Forelimb muscle (tissue), 1 donor: ENCODE data around the gene ZNF594. TPM values are rescaled to one million over a fixed set of nuclear protein-coding genes. Genes with fewer than 3 reads are reported as not detected.
"Not testable (repeated sequence)": the region's sequence is repeated elsewhere in the genome, so short reads cannot be mapped to it uniquely, and the experiment has no call there.

Experiments
- DNase-seq: peaks from one replicate; pipeline ENCODE4 v3.0.0-alpha.2; 2013; ENCODE audit warnings: low read depth
- polyA plus RNA-seq: library from polyadenylated mRNA; unstranded; fragments of 120-200 nt; gene quantifications from one replicate; pipeline ENCODE4 v1.2.1, GENCODE V29; 2013; ENCODE audit not compliant: insufficient read length

Gene ZNF594
- polyA plus RNA-seq, 1 donor = 11.2 TPM

DNA sequence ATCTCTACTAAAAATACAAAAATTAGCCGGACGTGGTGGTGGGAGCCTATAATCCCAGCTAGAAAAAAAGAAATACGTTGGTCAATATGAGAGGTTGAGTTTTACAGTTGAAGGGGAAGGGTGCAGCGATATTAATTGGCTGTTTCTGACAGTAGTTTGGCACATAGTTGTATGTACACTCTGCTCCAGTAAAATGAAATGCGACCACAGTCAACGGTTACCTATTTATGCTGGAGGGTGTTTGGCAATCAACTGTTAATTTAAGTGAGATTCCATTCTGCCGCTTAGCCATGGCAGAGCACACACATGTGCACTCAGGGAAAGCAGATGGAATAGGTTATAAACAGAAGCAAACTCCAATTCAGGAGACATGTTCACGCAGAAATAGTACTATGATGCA, 9.3 kb upstream of the ZNF594 start:
- no peak for DNase-seq

DNA sequence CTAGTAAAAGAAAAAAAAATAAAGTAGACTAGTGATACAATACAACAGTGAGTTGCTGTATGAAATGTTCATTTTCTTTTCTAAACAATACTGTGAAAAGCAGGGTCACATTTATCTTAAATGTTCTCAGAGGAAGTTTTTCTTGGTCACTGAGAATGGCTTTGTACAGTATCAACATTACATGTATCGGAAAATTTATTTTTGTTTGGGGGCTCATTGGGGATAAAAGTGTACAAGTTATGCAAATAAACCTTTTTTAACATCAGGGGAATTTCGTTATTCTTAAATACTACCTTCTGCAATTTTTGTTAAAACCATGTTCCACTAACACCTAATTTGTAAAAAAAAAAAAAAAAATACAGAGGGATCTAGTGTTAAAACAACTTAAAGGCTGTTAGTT, 8.7 kb upstream of the ZNF594 start:
- DNase-seq = no peak

DNA sequence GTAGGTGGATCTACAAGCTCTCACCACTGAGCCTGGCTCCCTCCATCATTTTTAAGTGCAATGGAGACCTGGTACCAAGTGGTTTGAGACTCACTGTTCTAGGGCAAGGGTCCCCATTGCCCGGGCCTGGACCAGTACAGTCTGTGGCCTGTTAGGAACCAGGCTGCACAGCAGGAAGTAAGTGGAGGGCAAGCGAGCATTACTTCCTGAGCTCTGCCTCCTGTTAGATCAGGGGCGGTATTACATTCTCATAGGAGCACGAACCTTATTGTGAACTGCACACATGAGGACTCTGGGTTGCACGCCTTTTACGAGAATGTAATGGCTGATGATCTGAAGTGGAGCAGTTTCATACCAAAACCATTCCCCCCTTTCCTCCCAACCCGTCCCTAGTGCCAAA, 6.8 kb upstream of the ZNF594 start:
- DNase-seq = no peak

- DNase-seq = no peak
Observed at GRCh38 chr17:5194346-5194745, 2.7 kb upstream of the ZNF594 start.

DNA sequence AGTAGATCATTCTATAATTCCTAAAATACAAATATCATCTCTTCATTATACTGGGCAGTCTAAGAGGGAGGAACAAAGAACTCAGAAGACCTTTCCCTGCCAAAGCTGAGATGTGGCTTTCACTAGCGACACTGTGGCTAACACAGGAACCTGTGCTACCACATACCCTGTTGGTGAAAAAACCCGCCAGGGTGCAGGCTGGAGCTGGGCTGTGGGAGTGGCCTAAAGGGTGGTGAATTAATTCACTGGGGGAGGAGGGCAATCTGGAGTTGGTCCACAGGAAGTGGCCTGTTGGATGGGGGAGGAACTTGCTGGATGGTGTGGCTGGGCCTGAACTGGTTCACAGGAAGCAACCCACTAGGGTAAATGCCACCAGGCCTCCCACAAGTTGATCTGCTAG, 7.4 kb downstream of the ZNF594 start:
- no peak for DNase-seq

DNA sequence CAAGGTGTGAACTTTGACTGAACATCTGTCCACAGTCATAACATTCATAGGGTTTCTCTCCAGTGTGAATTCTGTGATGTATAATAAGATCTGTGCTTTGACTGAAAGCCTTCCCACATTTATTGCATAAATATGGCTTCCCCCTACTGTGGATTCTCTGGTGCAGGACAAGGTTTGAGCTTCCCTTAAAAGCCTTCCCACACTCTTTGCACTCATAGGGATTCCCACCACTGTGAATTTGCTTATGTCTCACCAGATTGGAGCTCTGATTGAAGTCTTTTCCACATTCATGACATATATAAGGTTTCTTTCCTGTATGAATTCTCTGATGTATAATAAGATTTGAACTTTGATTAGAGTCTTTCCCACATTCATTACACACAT, 8.3 kb downstream of the ZNF594 start:
- DNase-seq = no peak

DNA sequence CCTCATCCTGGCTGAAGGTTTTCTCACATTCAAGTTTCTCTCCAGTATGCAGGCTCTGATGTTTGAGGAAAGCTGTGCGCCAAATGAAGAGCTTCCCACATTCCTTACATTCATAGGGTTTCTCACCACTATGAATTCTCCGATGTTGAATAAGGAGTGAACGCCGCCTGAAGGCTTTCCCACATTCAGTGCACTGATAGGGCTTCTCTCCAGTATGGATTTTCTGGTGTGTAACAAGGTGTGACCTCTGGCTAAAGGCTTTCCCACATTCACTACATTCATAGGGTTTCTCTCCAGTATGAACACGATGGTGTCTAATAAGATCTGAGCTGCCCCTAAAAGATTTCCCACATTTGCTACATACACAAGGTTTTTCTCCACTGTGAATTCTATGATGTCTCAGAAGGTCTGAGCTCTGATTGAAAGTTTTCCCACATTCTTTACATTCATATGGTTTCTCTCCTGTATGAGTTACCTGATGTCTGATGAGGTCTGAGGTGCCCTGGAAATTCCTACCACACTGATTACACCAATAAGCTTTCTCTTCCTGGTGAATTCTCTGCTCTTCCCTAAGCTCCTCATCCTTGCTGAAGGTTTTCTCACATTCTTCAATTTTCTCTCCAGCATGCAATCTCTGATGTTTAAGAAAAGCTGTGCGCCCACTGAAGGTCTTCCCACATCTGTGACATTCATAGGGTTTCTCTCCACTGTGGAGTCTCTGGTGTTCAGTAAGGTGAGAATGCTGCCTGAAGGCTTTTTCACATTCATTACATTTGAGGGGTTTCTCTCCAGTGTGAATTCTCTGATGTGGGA, 8.9 kb downstream of the ZNF594 start:
- no peak for DNase-seq

DNA sequence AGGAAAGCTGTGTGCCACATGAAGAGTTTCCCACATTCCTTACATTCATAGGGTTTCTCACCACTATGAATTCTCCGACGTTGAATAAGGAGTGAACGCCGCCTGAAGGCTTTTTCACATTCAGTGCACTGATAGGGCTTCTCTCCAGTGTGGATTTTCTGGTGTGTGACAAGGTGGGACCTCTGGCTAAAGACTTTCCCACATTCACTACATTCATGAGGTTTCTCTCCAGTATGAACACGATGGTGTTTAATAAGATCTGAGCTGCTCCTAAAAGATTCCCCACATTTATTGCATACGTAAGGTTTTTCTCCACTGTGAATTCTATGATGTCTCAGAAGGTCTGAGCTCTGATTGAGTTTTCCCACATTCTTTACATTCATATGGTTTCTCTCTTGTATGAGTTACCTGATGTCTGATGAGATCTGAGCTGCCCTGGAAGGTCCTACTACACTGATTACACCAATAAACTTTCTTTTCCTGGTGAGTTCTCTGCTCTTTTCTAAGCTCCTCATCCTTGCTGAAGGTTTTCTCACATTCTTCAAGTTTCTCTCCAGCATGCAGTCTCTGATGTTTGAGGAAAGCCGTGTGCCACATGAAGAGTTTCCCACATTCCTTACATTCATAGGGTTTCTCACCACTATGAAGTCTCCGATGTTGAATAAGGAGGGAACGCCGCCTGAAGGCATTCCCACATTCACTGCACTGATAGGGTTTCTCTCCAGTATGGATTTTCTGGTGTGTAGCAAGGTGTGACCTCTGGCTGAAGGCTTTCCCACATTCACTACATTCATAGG, 10.0 kb downstream of the ZNF594 start:
- DNase-seq = no peak

- no peak for DNase-seq
Observed at GRCh38 chr17:5179003-5179402, 12.7 kb downstream of the ZNF594 start.

DNA sequence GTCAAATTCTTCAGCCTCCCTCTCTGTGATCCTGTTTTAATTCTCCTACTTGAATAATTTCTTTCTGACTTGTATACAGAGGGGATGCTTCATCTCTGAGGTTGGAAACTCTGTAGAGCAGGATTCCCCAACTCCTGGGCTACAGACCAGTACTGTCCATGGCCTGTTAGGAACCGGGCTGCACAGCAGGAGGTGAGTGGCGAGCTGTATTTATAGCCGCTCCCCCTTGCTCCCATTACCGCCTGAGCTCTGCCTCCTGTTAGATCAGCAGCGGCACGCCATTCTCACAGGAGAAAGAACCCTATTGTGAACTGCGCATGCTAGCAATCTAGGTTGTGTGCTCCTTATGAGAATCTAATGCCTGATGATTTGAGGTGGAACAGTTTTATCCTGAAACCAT, 16.6 kb downstream of the ZNF594 start:
- not testable (repeated sequence) for DNase-seq

DNA sequence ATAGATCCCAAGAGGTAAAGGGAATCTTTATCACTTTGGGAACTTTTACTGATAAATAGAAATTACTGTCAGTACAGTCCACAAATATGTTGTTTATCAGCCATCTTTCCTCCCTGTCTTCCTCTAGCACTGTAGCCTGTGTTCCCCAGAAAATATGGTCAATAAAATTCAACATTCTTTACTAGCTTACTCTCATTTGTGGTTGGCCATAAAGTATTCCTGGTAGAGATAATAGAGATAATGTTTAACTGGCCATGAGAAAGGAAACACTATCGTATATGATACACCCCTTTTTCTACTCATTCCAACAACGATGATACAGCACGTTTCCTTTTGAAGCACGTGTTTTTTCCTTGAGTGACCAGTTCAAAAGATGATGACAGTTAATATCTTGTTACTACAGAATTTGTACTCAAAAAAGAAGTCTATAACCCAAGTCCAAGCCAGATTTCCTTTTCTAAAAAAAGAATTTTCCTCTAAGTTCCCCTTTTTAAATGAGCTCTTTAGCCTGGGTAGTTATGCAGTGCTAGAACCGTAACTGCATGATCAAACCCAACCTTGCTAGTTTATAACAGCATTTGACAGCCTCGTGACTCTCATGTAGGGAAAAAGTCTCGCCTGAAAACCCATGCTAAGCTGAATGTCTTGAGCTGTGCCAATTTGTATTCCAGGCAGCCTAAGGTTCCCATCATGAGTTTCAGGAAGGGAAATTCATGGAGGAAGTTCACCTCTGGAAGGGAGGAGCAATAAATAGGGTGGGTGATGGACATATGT, 25.7 kb downstream of the ZNF594 start:
- DNase-seq = not testable (repeated sequence)

DNA sequence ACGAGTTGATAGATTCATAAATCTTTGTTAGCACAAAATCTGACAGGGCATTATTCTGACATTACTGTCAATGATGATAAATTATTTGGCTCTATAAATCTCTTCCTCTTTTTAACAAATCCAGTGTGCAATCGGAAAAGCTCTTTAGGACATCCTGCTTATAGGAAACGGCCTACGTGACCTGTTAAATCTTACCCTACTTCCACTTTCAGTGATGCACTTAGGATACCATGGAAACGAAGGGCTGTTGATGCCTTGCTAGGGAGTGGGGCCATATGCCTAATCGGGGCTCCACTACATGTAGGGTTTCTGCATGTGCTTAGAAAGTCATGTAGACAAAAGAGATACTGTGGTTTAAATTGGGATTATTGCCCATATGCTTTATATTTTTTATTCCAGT, 27.2 kb downstream of the ZNF594 start:
- no peak for DNase-seq

GRCh38 chr17:5161793-5162192, 29.9 kb downstream of the ZNF594 start:
- DNase-seq = not testable (repeated sequence)

GRCh38 chr17:5160702-5161101, 31.0 kb downstream of the ZNF594 start:
- not testable (repeated sequence) for DNase-seq

- DNase-seq = not testable (repeated sequence)
Observed at GRCh38 chr17:5146122-5146521, 45.5 kb downstream of the ZNF594 start.

GRCh38 chr17:5142877-5143276, 48.8 kb downstream of the ZNF594 start:
- DNase-seq = not testable (repeated sequence)

GRCh38 chr17:5139458-5139732, 52.3 kb downstream of the ZNF594 start:
- DNase-seq = no peak

DNA sequence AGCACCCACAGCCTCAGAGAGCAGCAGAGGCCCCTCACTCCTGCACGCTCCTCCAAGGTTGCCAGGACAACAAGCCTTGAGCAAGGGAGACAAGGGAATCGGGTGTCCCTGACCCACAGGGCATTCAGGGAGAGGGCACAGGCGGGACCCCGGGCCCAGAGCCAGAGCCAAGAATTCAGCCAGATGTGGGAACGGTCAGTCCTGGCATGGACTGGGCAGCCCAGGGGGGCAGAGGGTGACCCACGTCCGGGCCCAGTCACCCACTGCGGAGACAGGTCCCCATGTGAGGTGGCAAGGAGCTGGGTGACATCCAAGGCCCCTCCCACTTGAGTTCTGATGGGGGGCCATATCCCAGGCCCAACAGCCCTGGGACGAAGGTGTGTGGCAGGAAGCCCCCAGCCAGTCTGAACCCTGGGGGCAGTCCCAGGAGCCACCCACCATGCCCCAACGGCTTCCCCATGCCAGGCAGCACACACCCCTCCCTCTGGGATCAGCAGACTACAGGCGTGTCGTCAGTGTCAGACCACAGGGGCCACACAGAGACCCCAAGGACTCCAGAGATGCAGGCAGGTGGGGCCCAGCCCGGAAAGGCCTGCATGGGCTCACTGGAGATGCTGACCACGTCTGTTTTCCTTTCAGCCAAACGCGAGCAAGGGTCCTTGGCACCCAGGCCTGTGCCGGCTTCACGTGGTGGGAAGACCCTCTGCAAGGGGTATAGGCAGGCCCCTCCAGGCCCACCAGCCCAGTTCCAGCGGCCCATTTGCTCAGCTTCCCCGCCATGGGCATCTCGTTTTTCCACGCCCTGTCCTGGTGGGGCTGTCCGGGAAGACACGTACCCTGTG, 52.8 kb downstream of the ZNF594 start:
- no peak for DNase-seq

GRCh38 chr17:5138198-5138544, 53.5 kb downstream of the ZNF594 start:
- DNase-seq = not testable (repeated sequence)

DNA sequence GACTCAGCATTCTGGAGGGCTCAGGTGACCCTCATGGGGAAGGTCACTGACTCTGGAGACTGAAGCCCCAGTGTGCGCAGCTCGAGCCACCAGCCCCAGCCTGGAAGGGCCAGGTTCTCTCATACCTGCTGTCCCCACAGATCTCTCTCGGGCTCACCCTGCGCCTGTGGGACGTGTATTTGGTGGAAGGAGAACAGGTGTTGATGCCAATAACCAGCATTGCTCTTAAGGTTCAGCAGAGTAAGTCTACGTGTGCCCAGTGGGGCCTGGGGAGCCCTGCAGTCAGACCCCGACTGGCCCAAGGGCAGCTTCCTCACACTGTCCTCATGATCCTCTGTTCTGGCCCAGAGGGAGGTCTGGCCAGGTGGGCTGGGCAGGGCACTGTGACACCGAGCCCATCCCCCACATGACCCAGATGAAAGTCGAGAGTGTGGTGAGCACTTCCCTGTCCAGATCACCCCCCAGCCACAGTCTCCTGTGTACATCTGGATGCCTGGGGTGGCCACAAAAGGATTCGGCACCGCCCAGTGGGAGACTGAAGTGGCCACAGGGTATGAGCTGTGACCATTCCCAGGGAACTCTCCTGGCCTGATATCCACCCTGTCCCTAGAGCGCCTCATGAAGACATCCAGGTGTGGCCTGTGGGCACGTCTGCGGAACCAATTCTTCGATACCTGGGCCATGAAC, 54.0 kb downstream of the ZNF594 start:
- not testable (repeated sequence) for DNase-seq
